ENCODE data around the gene RPS25. TPM values are rescaled to one million over a fixed set of nuclear protein-coding genes. Genes with fewer than 3 reads are reported as not detected.

The RPS25 gene
- total and polyA plus RNA-seq, 9 of the 15 experiments (the other 6 are each of a cell fraction or from before 2014, with no cell fraction given) = 1,553 to 5,486 (median 2,471) TPM

DNA sequence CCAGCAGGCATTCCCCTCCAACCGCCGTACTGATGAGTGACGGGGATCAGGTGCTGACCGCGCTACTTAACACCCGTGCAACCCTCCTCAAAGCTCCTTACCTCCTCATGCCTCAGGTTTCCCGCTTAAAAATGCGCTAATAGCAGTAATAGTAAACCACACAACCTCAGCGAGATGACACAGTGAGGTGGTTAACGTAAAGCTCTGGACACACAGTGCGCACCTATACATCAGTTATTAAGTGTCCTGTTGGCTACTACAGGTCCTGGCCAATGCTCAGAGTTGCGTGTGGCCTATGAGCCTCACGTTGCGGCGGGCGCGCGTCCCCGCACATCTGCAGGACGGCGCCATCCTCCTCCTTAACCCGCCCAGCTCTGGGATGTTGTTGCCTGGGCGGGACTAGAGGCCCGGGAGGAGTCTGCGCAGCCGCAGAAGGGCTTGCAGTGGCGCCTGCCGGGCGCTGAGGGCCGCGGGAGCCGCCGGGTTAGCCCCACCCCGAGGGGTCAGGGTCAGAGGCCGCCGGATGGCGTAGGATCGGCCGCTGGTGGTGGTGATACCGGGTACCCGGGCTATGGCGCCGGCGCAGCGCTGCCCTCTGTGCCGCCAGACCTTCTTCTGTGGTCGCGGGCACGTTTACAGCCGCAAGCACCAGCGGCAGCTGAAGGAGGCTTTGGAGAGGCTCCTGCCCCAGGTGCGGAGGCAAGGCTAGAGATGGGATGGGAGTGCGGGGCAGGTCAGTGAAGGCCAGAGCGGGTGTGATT lies 20.3 kb downstream of the RPS25 start, which contains the start of gene CENATAC (continued):
- TF ChIP-seq ZNF384 (IDR thresholded peaks at IDR 0.05; ENCODE audit: low read depth, low read length) (no peak), DNMT1 (IDR thresholded peaks at IDR 0.05) (no peak), CBFA2T2 (conservative IDR thresholded peaks at IDR 0.05) (no peak), CSDE1 (IDR thresholded peaks at IDR 0.05) (no peak), HMGN3 (IDR thresholded peaks at IDR 0.05; ENCODE audit: borderline replicate concordance, extremely low read depth, insufficient read length, low read depth, low read length) (peak; percentile 80), PHF8 (IDR thresholded peaks at IDR 0.05; ENCODE audit: borderline replicate concordance, low read length) (peak; percentile 96; the same call in 1 of the 2 replicates), TAF7 (tag; IDR thresholded peaks at IDR 0.05) (0 out of 2 replicates have a peak, but pooled peaks have one; percentile 40), PYGO2 (tag; IDR thresholded peaks at IDR 0.05) (no peak), CTBP1 (IDR thresholded peaks at IDR 0.05; ENCODE audit: borderline replicate concordance) (peak; percentile 89), HMG20B (CRISPR knock-in tag; IDR thresholded peaks at IDR 0.05) (no peak), C11orf30 (IDR thresholded peaks at IDR 0.05; ENCODE audit: low read depth) (peak; percentile 67), TCF7L2 (IDR thresholded peaks at IDR 0.05; ENCODE audit: low read depth, low read length) (no peak), EZH2 (IDR thresholded peaks at IDR 0.05; ENCODE audit: borderline replicate concordance, low read depth, low read length) (no peak), FOXP1 (CRISPR knock-in tag; IDR thresholded peaks at IDR 0.05) (no peak), SREBF2 (CRISPR knock-in tag; IDR thresholded peaks at IDR 0.05) (peak; percentile 86; the same call in 1 of the 2 replicates), HNRNPK (IDR thresholded peaks at IDR 0.05; ENCODE audit: low read depth, low read length, poor library complexity, severe bottlenecking) (no peak), CCNT2 (IDR thresholded peaks at IDR 0.05; ENCODE audit: borderline replicate concordance, extremely low read depth, insufficient read length, low read depth, low read length) (peak; percentile 48), MTF1 (CRISPR knock-in tag; IDR thresholded peaks at IDR 0.05; ENCODE audit: borderline replicate concordance) (no peak)
- TF ChIP-seq, protein P1, sequence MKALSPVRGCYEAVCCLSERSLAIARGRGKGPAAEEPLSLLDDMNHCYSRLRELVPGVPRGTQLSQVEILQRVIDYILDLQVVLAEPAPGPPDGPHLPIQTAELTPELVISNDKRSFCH (CRISPR knock-in tag; IDR thresholded peaks at IDR 0.05) = no peak
- TF ChIP-seq, protein P1 (tag; IDR thresholded peaks at IDR 0.05) = 0 out of 2 replicates have a peak, but pooled peaks have one; percentile 33
- TF ChIP-seq, protein P2, sequence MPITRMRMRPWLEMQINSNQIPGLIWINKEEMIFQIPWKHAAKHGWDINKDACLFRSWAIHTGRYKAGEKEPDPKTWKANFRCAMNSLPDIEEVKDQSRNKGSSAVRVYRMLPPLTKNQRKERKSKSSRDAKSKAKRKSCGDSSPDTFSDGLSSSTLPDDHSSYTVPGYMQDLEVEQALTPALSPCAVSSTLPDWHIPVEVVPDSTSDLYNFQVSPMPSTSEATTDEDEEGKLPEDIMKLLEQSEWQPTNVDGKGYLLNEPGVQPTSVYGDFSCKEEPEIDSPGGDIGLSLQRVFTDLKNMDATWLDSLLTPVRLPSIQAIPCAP (CRISPR knock-in tag; IDR thresholded peaks at IDR 0.05; ENCODE audit: borderline replicate concordance) = no peak
- TF ChIP-seq, protein P3, sequence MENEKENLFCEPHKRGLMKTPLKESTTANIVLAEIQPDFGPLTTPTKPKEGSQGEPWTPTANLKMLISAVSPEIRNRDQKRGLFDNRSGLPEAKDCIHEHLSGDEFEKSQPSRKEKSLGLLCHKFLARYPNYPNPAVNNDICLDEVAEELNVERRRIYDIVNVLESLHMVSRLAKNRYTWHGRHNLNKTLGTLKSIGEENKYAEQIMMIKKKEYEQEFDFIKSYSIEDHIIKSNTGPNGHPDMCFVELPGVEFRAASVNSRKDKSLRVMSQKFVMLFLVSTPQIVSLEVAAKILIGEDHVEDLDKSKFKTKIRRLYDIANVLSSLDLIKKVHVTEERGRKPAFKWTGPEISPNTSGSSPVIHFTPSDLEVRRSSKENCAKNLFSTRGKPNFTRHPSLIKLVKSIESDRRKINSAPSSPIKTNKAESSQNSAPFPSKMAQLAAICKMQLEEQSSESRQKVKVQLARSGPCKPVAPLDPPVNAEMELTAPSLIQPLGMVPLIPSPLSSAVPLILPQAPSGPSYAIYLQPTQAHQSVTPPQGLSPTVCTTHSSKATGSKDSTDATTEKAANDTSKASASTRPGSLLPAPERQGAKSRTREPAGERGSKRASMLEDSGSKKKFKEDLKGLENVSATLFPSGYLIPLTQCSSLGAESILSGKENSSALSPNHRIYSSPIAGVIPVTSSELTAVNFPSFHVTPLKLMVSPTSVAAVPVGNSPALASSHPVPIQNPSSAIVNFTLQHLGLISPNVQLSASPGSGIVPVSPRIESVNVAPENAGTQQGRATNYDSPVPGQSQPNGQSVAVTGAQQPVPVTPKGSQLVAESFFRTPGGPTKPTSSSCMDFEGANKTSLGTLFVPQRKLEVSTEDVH (IDR thresholded peaks at IDR 0.05; ENCODE audit: low read depth, partially characterized antibody) = no peak
- TF ChIP-seq, protein P4, sequence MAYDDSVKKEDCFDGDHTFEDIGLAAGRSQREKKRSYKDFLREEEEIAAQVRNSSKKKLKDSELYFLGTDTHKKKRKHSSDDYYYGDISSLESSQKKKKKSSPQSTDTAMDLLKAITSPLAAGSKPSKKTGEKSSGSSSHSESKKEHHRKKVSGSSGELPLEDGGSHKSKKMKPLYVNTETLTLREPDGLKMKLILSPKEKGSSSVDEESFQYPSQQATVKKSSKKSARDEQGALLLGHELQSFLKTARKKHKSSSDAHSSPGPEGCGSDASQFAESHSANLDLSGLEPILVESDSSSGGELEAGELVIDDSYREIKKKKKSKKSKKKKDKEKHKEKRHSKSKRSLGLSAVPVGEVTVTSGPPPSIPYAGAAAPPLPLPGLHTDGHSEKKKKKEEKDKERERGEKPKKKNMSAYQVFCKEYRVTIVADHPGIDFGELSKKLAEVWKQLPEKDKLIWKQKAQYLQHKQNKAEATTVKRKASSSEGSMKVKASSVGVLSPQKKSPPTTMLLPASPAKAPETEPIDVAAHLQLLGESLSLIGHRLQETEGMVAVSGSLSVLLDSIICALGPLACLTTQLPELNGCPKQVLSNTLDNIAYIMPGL (CRISPR knock-in tag; IDR thresholded peaks at IDR 0.05) = no peak; the same call in 1 of the 2 replicates

Data from K562 (cell line).